ENCODE data around the gene DNER.

DNA sequence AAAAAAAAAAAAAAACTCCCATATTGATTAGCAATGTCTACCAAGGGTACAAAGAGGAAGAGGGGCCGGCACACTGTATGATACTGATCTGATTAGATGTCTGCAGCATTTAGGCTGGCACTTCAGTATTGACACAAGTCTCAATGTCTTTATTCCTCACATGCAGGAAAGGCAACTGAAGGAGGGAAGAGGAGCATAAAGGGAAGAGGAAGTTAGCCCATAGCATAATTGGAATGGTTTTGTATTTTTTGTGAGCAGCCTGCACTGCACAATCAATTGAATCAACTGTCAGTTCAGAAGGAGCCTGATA is 79.0 kb downstream of the DNER start:
- TF ChIP-seq, protein P1, sequence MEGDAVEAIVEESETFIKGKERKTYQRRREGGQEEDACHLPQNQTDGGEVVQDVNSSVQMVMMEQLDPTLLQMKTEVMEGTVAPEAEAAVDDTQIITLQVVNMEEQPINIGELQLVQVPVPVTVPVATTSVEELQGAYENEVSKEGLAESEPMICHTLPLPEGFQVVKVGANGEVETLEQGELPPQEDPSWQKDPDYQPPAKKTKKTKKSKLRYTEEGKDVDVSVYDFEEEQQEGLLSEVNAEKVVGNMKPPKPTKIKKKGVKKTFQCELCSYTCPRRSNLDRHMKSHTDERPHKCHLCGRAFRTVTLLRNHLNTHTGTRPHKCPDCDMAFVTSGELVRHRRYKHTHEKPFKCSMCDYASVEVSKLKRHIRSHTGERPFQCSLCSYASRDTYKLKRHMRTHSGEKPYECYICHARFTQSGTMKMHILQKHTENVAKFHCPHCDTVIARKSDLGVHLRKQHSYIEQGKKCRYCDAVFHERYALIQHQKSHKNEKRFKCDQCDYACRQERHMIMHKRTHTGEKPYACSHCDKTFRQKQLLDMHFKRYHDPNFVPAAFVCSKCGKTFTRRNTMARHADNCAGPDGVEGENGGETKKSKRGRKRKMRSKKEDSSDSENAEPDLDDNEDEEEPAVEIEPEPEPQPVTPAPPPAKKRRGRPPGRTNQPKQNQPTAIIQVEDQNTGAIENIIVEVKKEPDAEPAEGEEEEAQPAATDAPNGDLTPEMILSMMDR (IDR thresholded peaks at IDR 0.05), result no peak
- TF ChIP-seq POLR2A (IDR thresholded peaks at IDR 0.05), result no peak
